GM18868 (cell line): ENCODE measurements around the gene THSD4.

Experiments
- ATAC-seq: cut with Tn5 transposase; IDR thresholded peaks from one replicate; pipeline ENCODE4 v1.9.1; 2021; ENCODE audit warnings: mild to moderate bottlenecking, moderate library complexity; ENCODE audit not compliant: unreplicated experiment

Gene THSD4

DNA sequence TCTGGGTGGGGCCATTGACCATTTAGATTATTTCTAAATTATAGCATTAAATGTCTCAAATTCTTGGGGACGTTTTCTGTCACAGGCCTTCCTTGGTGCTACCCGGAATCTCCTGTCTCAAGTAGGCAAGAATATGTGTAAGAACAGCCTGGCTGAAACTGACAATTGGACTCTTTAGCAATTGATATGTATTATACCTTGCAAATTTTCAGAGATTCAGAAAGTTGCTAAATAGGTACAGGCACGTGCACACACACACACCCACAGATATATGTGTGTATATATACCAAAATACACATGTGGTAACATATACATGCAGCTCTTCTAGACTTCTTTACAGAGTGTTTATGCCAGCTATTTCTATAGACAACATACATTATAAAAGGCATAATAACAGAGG lies 481.9 kb downstream of the THSD4 start:
- ATAC-seq = no peak

DNA sequence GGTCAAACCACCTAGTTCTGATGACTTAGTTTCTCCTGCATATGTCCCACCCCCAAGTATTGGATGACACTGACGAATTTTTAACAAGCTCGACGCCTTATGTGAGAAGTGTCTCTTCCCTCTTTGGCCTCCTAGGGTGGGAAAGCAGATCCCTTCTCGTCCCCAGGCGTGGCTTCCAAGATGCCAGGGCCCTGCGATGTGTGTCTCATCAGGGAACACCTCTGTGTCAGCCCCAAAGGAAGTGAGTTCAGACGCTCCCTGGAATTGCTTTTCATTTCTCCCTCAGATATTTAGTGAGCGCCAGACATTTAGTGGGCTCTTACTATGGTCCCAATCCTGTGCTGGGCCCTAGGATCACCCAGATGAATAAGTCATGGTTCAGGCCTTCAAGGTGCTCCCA lies 482.4 kb downstream of the THSD4 start:
- no peak for ATAC-seq

DNA sequence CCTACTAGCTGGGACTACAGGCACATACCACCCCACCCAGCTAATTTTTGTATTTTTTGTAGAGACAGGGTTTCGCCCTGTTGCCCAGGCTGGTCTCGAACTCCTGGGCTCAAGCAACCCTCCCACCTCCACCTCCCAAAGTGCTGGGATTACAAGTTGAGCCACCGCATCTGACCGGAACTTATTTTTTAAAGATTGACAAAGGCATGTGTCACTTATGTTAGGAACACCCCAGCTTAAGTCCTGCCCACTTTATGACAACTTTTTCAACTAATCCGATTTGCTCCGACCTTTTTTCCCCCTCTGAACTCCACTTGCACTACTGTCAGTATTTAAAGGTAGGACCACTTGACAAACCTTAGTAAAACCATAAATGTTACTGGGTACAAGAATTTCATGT lies 483.5 kb downstream of the THSD4 start:
- ATAC-seq = no peak

DNA sequence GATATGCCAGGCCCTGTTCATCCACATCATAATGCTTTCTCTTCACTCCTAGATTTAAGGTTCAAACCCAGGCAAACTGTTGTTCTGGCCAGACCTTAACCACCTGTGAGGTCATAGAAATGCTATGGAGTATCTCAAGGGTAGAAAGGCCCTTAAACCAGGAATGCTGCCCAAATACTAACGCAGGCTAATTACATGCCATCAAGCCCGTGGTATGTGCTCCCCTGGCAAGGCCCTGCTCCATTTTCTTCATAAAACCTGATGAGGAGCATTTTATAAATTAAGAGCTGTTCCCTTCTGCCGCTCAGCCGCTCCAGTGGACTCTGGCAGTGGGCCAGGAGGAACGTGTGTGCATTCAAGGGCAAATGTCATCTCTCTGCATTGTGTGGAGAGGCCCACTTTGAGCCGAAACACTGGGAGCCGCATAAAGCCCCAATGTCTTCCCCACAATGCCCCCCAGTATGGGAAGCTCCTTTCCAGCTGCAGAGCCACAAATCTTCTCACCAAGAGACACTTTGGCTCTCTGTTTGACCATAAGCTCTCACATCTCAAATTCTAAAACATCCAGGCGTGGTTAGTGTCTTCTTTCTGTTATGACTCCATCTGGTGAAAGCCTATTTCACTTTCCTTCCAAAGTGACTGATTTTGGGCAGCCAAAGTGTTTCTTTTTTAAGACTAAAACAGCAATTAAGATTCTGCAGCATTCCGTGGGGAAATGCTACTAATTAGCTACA lies 484.3 kb downstream of the THSD4 start:
- ATAC-seq = no peak

DNA sequence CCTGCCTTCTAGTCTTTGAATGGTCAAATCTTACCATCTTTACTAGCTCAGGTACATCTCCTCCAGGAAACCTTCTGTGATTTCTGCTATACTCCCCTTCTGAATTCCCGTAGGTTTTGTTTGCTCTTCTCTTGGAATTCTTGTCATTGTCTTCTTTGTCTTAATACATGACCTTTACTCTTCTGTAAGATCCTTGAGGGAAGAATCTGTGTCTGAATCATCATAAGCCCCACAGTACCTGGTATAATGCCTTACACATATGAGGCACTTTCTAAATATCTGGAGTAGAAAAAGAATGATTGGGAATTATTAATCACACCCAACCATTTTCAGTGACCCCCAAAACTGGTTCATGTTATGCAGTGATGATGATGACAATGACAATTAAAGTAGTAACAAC lies 485.0 kb downstream of the THSD4 start:
- ATAC-seq = no peak

DNA sequence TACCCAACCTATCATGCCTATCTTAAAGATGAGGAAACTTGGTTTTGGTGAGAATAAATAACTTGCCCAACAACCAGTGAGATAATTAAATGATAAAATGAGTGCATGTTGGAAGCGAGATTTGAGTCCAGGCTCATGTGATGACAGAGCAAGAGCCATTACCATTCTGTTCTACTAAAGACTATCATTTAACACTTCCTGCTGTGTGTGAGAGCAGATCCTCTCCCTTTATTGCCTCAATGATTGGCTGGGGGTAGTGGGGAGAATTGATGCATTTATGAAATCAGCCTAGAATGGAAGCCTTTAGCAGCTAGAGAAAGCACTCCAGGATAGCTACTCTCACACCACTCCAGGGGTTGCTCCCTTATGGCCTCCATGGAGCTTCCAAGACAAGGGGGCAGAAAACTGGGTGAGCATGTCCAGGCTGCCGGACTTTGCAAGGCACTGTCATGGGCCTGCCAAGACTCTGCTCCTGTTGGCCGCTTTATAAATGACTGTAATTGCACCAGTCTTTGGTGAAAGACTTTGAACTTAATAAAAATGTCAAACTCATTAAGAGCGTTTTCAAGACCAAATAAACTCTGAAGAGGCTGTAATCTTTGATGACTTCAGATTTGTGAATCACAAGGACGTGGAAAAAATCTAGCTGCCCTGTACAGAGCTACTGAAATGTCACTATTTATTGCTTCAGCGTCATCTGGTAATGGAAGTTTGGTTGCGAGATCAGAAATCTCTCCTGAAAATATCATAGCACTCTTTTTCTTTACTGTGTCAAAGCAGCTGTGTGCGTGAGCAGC lies 486.0 kb downstream of the THSD4 start:
- ATAC-seq = no peak

DNA sequence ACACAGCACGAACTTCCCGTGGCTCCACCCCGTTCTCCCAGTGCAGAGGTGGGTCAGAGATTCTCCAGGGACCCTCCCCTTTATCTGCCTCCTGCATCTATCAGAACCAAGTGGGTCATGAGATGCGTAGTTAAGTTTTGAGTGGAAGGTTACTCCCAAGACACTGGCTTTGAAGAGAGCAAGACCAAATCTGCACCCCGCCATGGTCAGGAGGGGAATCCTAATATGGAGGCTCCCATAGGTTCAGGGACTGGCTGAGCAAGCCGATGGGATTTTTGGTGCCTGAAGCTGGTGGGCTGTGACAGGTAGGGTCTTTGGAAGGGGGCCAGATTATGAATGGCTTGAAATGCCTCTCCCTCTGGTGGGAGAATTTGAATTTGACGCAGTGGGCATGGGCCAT lies 488.1 kb downstream of the THSD4 start:
- no peak for ATAC-seq

DNA sequence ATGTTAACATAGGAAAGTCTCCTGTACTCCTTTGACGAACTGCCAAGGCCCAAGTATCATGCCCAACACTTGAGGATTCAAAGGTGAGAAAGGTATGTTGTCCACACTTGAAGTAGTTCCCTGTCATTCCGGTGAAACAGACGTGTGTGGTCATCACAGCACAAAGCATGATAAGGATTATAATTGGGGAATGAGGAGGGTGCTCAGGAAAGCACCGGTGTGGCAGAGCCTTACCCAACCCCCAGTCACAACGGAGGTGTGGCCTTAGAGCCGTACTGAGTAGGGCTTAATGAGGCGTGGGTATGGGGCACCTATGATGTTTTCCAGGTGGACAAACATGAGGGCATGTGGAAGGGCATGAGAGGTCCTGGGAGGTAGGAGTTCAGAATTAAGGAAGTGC lies 492.1 kb downstream of the THSD4 start:
- ATAC-seq = no peak

DNA sequence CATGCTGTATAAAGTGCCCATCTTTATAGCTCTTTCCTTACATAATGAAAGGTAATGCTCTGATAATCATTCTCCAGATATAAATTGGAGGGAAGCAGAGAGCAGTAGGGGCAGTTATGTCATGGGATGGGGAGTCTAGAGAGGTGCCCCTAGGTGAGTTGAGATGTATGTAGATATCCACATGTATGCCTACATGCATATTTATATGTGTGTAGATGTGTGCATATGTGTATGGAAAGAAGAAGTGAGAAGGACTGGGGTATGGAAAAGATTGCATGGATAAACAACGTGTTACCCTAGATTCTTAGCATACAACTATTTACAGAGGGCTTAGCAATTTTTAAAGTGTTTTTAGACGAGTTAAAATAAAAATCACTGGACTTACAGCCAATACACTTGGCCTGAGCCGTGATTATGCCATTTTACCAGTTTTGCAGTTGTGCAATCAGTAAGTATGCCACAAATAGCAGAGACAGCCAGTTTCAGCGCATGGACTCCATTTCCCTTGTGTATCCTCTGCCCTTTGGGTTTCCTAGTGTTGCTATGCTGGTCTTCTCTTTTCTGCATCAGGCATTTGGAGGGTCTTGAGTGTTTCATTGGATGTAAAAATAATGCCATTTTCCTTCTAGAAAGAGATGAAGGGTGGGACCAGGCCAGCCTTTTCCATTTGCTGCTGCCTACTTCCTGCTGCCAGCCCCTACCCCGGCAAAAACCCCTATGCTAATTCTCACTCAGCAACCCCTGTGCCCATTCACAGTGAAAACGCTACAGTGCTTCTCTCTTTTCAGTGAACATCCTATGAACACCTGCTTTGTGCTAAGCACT lies 495.7 kb downstream of the THSD4 start:
- ATAC-seq = no peak

DNA sequence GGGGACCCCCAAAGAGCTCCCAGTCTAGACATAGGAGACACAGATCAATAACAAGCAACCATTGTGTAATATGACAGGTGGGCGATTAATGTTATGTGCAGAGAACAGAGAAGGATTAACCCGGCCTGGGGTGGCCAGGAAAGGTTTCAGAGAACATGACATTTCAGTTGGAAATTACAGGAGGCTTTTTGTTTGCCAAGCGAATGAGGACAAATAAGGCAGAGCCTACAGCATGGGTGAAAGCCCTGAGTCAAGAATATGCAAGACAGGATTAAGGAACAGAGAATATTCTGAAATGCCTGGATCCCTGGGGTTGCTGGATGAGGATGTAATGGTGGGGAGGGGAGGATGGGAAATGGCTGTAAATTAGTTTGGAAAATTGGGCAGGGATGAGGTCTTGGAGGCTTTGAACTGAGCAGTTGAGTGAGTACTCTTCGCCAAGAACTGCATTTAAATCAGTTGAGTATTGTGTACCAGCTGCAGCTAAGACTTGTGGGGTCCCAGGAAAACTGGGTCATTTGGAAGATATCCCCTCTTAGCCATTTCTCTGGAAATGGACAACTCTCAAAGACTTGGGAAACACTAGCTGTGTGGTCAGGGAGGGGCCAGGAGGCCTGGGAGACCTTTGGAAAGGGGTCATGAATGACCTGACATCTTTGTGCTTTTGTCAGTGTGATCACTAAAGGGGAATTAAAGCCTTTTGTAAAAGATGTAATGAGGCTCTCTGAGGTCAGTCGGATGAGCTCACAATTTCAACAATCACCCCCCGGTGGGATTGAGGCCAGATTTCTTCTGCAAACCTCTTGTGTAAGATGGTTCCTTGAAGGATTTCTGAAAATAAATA lies 496.5 kb downstream of the THSD4 start:
- no peak for ATAC-seq

DNA sequence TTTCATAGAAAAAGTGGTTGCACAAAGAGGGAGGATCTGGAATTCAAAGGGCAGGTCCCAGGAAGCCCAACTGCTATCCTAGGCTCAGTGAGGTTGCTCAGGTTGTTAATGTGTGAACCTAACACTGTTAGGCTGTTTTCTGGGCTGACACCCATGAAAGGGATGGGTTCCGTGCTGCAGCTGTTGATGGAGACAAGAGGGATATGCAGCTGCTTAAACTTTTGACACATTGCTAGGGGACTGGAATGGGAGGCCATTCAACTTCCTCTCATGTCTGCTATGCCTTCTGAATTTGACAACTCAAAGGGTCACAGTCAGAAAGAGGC lies 497.1 kb downstream of the THSD4 start:
- ATAC-seq = no peak

DNA sequence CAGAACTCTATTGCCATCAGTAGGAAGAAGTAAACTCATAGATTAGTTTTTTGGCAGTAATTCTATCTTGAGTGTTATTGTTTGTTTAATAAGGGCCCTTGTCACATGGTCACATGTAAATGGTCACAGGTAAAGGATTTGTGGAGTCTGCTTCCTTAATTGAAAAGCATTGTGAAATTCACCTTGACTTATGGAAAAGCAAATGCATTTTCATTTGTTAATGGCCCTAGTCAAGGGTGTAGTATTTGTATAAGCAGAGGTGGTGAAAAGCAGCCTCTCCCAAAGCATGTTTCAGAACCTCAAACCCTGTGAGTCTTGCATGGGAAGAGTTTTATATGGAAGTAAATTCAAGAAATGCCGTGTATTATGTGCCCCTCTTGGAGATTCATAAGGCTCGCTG lies 497.6 kb downstream of the THSD4 start:
- ATAC-seq = no peak

DNA sequence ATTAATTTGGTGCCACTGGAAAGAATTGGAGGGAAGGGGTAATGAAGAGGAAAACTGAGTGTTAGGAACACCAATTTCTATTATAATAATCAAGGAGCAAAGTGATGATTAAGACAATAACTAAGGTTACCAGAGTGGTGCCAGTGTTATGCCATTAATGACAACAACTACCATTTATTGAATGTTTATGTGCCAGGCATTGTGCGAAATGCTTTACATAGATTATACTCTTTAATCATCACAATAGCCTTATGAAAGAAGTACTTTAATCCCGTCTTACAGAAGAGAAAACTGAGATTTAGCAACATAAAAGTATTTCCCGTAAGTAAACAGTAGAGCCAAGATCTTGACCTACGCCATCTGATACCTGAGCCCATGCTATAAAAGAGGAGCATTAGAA lies 507.8 kb downstream of the THSD4 start:
- ATAC-seq = no peak

DNA sequence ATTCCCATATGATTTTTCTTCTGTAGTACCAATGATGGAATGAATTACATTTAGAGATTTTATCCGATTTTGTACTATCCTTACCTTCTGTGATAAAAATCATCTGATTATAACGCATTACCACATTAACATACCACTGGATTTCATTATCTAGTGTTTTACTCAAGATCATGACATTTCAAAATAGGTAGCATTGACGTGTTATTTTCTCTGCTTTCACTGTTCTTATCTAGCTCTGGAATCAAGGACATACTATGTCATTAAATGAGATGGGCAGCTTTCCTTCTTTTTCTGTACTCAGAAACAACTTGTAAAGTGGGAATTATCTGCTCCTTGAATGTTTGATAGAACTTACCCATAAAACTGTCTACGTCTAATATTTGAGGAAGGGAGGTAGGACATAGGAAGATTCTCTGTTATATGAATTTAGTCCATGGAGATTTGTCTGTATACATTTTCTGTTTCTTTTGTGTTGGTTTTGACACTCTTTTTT lies 511.4 kb downstream of the THSD4 start:
- ATAC-seq = no peak

DNA sequence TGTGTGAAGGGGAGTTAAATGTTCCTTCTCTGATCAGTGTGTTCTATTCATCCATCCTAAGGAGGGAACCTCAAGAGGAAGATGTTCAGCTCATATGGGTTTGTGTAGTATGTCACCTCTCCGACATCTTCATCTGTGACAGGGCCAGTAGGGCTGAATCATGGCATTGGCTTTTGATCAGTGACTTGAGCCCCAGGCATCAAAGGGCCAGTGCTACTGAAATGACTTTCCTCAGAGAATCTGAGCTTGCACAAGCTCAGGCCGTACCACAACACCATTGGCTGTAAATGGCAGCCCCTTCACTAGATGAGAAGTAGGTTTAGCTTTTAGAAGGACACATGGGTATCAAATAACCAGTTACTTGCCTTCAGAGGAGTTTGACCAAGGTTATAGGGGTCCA lies 511.9 kb downstream of the THSD4 start:
- ATAC-seq = no peak

DNA sequence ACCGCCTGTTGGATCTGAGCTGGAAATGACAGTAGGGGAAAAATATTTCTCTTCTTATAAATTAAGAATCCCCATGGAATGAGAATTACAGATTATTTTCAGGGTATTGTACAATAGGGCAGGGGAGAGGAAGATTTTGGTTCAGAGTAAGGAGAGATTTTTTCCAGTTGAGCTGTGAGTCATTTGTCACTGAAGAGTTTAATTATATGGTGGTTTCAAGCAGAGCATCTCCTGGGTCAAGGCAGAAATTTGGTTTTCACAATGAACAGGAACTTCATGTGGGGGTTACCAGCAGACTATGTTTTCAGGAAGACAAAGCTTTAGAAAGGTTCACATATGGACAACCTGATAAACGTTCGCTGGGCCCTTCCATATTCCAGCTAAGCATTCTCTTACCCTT lies 512.3 kb downstream of the THSD4 start:
- ATAC-seq = no peak

DNA sequence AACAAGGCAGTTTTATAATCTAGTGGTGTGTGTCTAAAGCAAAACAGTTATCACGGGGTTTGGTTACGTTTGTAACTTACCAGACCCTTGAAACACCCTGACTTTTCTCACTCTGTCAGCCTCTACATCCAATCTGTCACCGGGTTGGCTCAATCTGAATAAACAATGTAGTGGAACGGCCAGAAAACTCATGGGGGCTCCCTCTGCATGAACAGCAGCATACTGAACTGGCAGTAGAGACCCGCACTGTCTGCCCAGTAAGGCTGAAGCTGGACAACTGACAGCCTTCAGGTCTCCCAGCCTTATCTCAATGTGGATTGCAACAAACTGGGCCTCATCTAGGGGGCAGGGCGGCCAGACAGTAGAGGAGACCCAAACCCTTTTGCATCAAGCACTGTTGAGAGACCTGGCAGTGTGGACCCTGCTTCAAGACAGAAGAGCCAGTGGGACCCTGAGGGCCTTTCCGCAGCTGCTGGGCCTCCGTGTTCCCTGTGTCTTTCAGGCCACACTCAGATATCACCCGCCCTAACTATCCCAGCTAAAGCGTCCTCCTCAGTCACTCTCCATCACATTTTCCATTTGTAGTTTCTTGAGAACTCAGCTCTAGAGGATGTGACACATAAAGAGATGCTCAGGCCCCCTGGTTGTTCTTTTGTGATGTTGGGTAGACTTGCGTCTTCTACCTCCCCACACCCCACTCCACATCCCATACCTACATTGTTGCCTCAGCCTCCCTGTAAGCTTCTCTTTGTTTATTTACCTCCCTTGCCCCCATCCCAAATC lies 513.9 kb downstream of the THSD4 start:
- no peak for ATAC-seq

DNA sequence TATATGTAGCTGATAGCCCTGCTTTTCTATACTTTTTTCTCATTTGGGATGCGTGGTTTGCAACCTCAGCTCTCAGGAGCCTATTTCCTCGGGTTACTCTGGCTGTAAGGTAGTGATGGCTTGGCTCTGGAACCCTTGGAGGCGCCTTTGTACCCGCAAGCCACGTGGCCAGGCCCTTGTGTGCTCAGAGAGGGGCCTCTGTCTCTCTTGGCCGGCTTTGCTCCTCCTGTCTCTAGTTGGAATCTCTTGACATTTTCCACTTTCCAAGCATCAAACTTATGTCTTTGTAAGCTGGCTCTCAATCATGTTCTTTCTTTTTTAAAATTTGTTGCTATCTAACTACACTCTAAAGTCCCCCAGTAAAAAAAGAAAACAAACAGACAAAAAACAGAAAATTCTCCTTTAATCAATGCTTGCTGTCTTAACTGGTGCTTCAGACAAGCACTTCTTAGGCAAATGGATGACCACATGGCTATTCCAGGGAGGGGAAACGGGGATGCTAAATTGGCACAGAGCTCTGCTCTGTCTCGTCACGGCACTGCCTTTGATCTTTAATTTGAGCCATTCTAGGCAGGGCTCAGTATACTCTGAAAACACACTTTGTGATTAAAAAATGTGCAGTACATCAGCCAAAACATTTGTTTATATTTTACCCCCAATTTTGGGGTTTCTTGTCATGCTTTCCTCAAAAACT lies 514.7 kb downstream of the THSD4 start:
- no peak for ATAC-seq

DNA sequence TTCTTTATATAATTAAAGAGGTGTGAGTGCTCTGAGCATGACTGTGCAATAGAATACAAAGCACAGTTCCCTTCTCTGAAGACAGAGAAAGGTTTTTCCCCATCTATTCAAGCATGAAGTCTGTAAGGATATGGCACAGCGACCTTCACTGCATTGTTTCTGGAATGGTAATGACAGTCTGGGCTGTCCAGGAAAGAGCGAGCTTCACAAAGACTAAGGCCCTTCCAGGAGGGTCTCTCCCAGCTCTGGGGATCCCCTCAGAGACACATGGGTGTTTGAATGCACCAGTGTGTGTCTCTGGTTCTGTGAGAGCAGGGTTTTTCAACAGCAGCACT lies 515.2 kb downstream of the THSD4 start:
- ATAC-seq = no peak
